PFSK-1 (cell line): ENCODE measurements around the gene STAT3.

ENCODE experiments used
- FOXP2 ChIP-seq: optimal IDR thresholded peaks from 2 replicates; pipeline ENCODE3; 2011; ENCODE audit warnings: borderline replicate concordance, control low read depth, inconsistent platforms; ENCODE audit not compliant: insufficient read depth; ENCODE audit errors: extremely low read length, extremely low read depth
- POLR2AphosphoS5 ChIP-seq: IDR thresholded peaks from 2 replicates; pipeline ENCODE4 v1.6.1; 2012; ENCODE audit warnings: low read depth, mild to moderate bottlenecking, control low read depth, low read length, moderate library complexity
- SIN3A ChIP-seq: IDR thresholded peaks from 2 replicates; pipeline ENCODE4 v1.6.1; 2012; ENCODE audit warnings: mild to moderate bottlenecking, low read length, moderate library complexity, borderline replicate concordance; ENCODE audit not compliant: insufficient read depth
- TAF1 ChIP-seq: IDR thresholded peaks from 2 replicates; pipeline ENCODE4 v1.6.1; 2012; ENCODE audit warnings: low read length, control low read depth, borderline replicate concordance; ENCODE audit not compliant: insufficient read depth
- TF ChIP-seq, protein P1 (sequence below), 2 experiments: IDR thresholded peaks; 2 replicates each; pipeline versions ENCODE4 v1.6.1 to v1.8.0; 2011 to 2012; ENCODE audit warnings: low read depth in 2 of 2, low read length in 2 of 2, control low read depth in 1 of 2, inconsistent platforms in 1 of 2, mild to moderate bottlenecking in 1 of 2, moderate library complexity in 1 of 2; ENCODE audit not compliant: insufficient read depth in 1 of 2

Gene STAT3

DNA sequence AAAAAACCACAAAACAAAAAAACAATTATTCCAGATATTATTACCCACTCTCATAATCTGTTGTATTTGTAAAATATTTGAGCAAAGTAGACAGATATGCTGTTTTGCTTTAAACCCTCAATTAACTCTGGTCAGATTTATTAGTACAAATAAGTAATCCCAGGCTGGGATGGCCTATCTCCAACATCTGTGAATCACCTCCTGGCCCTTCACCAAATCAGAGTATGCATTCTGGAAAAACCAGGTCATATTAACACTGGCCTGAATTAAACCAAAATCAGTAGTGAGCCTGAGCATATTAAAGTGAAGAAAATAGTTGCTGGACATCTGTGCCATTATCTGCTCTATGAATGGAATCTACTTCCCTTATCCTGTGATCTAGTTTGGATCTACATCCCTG is 41.0 kb downstream of the STAT3 start:
- TF ChIP-seq SIN3A (no peak), FOXP2 (no peak), POLR2AphosphoS5 (no peak), TAF1 (peak; percentile 29; the same call in 1 of the 2 replicates)
- TF ChIP-seq, protein P1, sequence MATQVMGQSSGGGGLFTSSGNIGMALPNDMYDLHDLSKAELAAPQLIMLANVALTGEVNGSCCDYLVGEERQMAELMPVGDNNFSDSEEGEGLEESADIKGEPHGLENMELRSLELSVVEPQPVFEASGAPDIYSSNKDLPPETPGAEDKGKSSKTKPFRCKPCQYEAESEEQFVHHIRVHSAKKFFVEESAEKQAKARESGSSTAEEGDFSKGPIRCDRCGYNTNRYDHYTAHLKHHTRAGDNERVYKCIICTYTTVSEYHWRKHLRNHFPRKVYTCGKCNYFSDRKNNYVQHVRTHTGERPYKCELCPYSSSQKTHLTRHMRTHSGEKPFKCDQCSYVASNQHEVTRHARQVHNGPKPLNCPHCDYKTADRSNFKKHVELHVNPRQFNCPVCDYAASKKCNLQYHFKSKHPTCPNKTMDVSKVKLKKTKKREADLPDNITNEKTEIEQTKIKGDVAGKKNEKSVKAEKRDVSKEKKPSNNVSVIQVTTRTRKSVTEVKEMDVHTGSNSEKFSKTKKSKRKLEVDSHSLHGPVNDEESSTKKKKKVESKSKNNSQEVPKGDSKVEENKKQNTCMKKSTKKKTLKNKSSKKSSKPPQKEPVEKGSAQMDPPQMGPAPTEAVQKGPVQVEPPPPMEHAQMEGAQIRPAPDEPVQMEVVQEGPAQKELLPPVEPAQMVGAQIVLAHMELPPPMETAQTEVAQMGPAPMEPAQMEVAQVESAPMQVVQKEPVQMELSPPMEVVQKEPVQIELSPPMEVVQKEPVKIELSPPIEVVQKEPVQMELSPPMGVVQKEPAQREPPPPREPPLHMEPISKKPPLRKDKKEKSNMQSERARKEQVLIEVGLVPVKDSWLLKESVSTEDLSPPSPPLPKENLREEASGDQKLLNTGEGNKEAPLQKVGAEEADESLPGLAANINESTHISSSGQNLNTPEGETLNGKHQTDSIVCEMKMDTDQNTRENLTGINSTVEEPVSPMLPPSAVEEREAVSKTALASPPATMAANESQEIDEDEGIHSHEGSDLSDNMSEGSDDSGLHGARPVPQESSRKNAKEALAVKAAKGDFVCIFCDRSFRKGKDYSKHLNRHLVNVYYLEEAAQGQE (IDR thresholded peaks at IDR 0.05; ENCODE audit: insufficient read depth in 1 of 2, low read depth in 2 of 2, low read length in 2 of 2), result no peak

DNA sequence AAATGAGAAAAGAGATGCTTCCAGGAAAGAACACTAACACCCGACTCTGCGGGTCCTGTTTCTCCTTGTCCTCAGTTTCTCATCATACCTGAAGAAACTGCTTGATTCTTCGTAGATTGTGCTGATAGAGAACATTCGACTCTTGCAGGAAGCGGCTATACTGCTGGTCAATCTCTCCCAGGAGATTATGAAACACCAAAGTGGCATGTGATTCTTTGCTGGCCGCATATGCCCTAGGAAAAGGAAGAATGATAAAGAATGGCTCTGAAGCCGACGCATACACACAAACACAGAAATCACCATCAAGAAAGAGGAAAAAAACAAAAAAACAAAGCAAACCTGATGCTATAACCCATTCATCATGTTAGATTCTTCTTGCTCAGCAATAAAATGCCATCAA is 41.8 kb downstream of the STAT3 start:
- TF ChIP-seq SIN3A, result no peak
- TF ChIP-seq, protein P1 (IDR thresholded peaks at IDR 0.05; ENCODE audit: insufficient read depth in 1 of 2, low read depth in 2 of 2, low read length in 2 of 2), result no peak
- TF ChIP-seq TAF1, result no peak
- TF ChIP-seq FOXP2, result no peak
- no peak for TF ChIP-seq POLR2AphosphoS5

DNA sequence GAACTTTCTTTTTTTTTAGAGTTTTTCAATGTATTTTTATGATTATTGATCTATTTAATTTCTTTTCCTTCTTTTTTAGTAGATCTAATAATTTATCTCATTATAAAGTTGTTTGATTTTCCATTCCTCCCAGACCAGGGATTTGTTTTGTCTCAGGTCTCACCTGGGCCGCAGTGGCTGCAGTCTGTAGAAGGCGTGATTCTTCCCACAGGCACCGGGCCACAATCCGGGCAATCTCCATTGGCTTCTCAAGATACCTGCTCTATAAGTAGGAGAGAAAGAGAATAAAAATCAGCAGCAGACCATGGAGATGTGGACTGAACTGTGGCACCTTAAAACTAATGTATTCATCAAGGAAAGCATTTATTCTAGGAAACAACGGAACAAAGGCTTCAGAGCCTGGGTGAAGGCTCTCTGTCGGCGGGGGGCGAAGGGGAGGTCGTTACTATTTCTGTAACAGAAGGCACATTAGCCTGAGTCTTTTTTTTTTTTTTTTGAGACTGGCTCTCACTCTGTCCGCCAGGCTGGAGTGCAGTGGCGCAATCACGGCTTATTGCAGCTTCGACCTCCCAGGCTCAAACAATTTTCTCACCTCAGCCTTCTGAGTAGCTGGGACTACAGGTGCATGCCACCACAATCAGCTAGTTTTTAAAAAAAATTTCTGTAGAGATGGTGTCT is 42.7 kb downstream of the STAT3 start:
- TF ChIP-seq FOXP2, result no peak
- no peak for TF ChIP-seq TAF1
- no peak for TF ChIP-seq POLR2AphosphoS5
- no peak for TF ChIP-seq SIN3A
- TF ChIP-seq, protein P1 (IDR thresholded peaks at IDR 0.05; ENCODE audit: insufficient read depth in 1 of 2, low read depth in 2 of 2, low read length in 2 of 2), result no peak

DNA sequence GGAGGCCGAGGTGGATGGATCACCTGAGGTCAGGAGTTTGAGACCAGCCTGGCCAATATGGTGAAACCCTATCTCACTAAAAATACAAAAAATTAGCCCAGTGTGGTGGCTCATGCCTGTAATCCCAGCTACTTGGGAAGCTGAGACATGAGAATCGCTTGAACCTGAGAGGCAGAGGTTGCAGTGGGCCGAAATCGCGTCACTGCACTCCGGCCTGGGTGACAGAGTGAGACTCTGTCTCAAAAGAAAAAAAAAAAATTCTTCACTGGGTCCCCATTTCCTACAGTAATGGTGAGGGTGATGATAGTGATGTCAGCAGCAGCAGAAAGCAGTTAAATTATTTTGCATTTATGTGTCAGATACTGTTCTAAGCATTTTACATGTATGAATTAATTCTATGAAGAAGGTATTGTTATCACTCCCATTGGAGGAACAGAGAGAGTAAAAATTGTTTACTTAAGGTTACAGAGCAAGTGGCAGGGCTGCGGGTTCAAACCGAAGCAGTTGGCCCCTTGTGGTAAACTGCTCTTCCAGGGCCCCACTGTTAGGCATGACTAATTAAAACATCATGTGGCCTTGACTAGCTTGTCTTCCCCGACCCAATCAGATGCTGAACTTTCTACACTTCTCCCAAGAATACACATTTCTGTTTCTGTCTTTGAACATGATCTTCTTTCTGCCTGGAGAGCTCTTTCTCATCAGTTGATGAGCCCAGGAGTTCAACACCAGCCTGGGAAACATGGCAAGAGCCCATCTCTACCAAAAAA is 45.8 kb downstream of the STAT3 start:
- TF ChIP-seq POLR2AphosphoS5 (no peak), SIN3A (no peak), TAF1 (no peak), FOXP2 (no peak)
- TF ChIP-seq, protein P1 (IDR thresholded peaks at IDR 0.05; ENCODE audit: insufficient read depth in 1 of 2, low read depth in 2 of 2, low read length in 2 of 2), result no peak
